Duodenal mucosa (tissue), 2 donors: ENCODE measurements around the gene S100A13.

Experiments used
- H3K27ac ChIP-seq: one replicate; pipeline ENCODE4 v1.7.0; 2013; ENCODE audit warnings: low read depth, low read length
- H3K27me3 ChIP-seq, 2 donors: one replicate each; pipeline ENCODE4 v1.7.0; 2013; ENCODE audit warnings: low read length in 2 of 2, control low read depth in 1 of 2; ENCODE audit not compliant: insufficient read depth in 2 of 2, control insufficient read depth in 1 of 2
- H3K36me3 ChIP-seq, 2 donors: one replicate each; pipeline ENCODE4 v1.7.0; 2013; ENCODE audit warnings: low read length in 2 of 2, control low read depth in 1 of 2; ENCODE audit not compliant: insufficient read depth in 2 of 2, control insufficient read depth in 1 of 2
- H3K4me1 ChIP-seq, 2 donors: one replicate each; pipeline ENCODE4 v1.7.0; 2013; ENCODE audit warnings: low read length in 2 of 2, control low read depth in 1 of 2; ENCODE audit not compliant: insufficient read depth in 2 of 2, control insufficient read depth in 1 of 2
- H3K4me3 ChIP-seq, 2 donors: one replicate each; pipeline ENCODE4 v1.7.0; 2013; ENCODE audit warnings: low read length in 2 of 2, low read depth in 1 of 2
- H3K9ac ChIP-seq, 2 donors: one replicate each; pipeline ENCODE4 v1.7.0; 2013; ENCODE audit warnings: low read length in 2 of 2, low read depth in 1 of 2
- H3K9me3 ChIP-seq, 2 donors: one replicate each; pipeline ENCODE4 v1.7.0; 2013; ENCODE audit warnings: low read length in 2 of 2, control low read depth in 1 of 2; ENCODE audit not compliant: control insufficient read depth in 1 of 2

S100A13 gene

GRCh38 chr1:153662269-153662668 is 35.0 kb upstream of the S100A13 start:
- Histone ChIP-seq H3K4me1 (peaks cover 9% of the 10 kb centered on the region in 2 donors), H3K9ac (no peak overlapping the region), H3K36me3 (peaks cover 35 to 65% of the 10 kb centered on the region in 2 donors), H3K4me3 (no peak overlapping the region), H3K27me3 (no peaks in the 10 kb centered on the region), H3K27ac (no peak overlapping the region), H3K9me3 (no peaks in the 10 kb centered on the region)

- Histone ChIP-seq H3K27me3 (no peaks in the 10 kb centered on the region), H3K36me3 (peaks cover 30 to 55% of the 10 kb centered on the region in 2 donors), H3K27ac (no peak overlapping the region), H3K4me3 (no peak overlapping the region), H3K9me3 (no peaks in the 10 kb centered on the region), H3K9ac (no peak overlapping the region), H3K4me1 (peaks cover 9% of the 10 kb centered on the region in 2 donors)
Observed at GRCh38 chr1:153661111-153661708, 33.9 kb upstream of the S100A13 start.

GRCh38 chr1:153659656-153660055 is 32.4 kb upstream of the S100A13 start:
- Histone ChIP-seq H3K9ac (peak overlapping the region; percentile 73 to 87), H3K27ac (no peak overlapping the region), H3K27me3 (no peaks in the 10 kb centered on the region), H3K36me3 (peaks cover 18 to 39% of the 10 kb centered on the region in 2 donors), H3K4me3 (peak overlapping the region; percentile 82 to 84), H3K9me3 (no peaks in the 10 kb centered on the region), H3K4me1 (peaks cover 9% of the 10 kb centered on the region in 2 donors)

DNA sequence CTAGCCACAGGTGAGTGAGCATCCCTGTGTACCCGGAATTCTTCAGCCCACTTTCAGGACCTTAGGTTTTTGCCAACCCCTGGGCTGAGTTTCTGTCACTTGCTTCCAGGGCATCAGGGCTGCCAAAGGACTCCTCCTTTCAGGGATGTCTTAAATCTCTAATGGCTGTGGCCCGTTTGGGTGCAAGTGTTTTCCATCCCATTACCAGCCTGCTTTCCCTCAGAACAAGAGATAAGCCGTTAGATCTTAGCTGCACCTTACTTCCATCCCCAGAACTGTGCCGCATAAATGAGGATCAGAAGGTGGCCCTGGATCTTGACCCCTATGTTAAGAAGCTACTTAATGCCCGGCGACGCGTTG is 31.9 kb upstream of the S100A13 start:
- Histone ChIP-seq H3K9me3 (no peaks in the 10 kb centered on the region), H3K4me1 (peaks cover 9% of the 10 kb centered on the region in 2 donors), H3K4me3 (peak overlapping the region; percentile 82 to 84), H3K9ac (peak overlapping the region; percentile 73 to 87), H3K36me3 (peaks cover 17 to 34% of the 10 kb centered on the region in 2 donors), H3K27ac (no peak overlapping the region), H3K27me3 (no peaks in the 10 kb centered on the region)

GRCh38 chr1:153658400-153659174 is 31.3 kb upstream of the S100A13 start, which contains the start of gene SNAPIN:
TSS of gene SNAPIN (plus strand) at chr1:153658703. CDS start at chr1:153658744, 41 bp downstream.
- H3K9ac ChIP-seq = peak within 1 kb of the TSS; percentile 73 to 87
- H3K4me1 ChIP-seq = peaks cover 9% of the 10 kb centered on the region in 2 donors
- peak within 1 kb of the TSS; percentile 82 to 84 for H3K4me3 ChIP-seq
- H3K36me3 ChIP-seq = peaks cover 17 to 29% of the 10 kb centered on the region in 2 donors
- H3K27ac ChIP-seq = peak within 1 kb of the TSS; percentile 93
- no peaks in the 10 kb centered on the region for H3K9me3 ChIP-seq
- H3K27me3 ChIP-seq = no peaks in the 10 kb centered on the region

DNA sequence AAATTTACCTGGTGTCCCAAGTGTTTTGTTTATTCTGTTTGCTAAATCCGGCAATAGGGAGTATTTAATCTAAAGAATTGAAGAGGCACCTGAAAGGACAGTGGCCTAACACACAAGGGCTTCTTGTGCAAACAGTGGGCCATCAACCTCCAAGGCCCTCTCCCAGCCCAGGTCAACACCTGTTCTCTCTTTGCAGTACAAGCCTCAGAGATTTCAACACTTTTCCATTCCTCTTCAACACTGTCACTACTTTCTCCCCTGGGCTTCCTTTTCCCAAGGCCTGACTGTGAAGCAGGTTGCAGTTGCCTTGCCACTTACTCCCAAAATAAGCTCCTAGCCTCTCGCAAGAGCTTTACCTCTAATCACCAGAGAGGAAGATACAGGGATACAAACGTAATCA is 28.0 kb upstream of the S100A13 start:
- Histone ChIP-seq H3K4me3 (no peak overlapping the region), H3K36me3 (no peaks in the 10 kb centered on the region), H3K9ac (no peak overlapping the region), H3K27me3 (no peaks in the 10 kb centered on the region), H3K27ac (no peak overlapping the region), H3K4me1 (peaks cover 12 to 17% of the 10 kb centered on the region in 2 donors), H3K9me3 (no peaks in the 10 kb centered on the region)

- H3K4me1 ChIP-seq = peaks cover 3 to 8% of the 10 kb centered on the region in 2 donors
- H3K9ac ChIP-seq = no peak overlapping the region
- no peak overlapping the region for H3K27ac ChIP-seq
- H3K27me3 ChIP-seq = no peaks in the 10 kb centered on the region
- no peak overlapping the region for H3K4me3 ChIP-seq
- H3K36me3 ChIP-seq = no peaks in the 10 kb centered on the region
- no peaks in the 10 kb centered on the region for H3K9me3 ChIP-seq
Observed at GRCh38 chr1:153652805-153653500, 25.6 kb upstream of the S100A13 start.

- Histone ChIP-seq H3K36me3 (no peaks in the 10 kb centered on the region), H3K27ac (no peak overlapping the region), H3K27me3 (no peaks in the 10 kb centered on the region), H3K4me3 (no peak overlapping the region), H3K9me3 (no peaks in the 10 kb centered on the region), H3K9ac (no peak overlapping the region), H3K4me1 (peaks cover 3 to 8% of the 10 kb centered on the region in 2 donors)
Observed at GRCh38 chr1:153651771-153652170, 24.5 kb upstream of the S100A13 start.

GRCh38 chr1:153649863-153650235 is 22.5 kb upstream of the S100A13 start:
- Histone ChIP-seq H3K4me3 (no peak overlapping the region), H3K9me3 (no peaks in the 10 kb centered on the region), H3K9ac (no peak overlapping the region), H3K27me3 (no peaks in the 10 kb centered on the region), H3K36me3 (peaks cover 13 to 19% of the 10 kb centered on the region in 2 donors), H3K27ac (no peak overlapping the region), H3K4me1 (peaks cover 3 to 8% of the 10 kb centered on the region in 2 donors)
